Suprapubic skin (tissue), 4 donors: Measurements from ENCODE around the gene CCDC87. TPM values are rescaled to one million over a fixed set of nuclear protein-coding genes. Genes with fewer than 3 reads are reported as not detected.
"Not testable (repeated sequence)": the region's sequence is repeated elsewhere in the genome, so short reads cannot be mapped to it uniquely, and the experiment has no call there.

Experiments used
- DNase-seq, 2 donors: peaks; one replicate each; pipeline ENCODE4 v3.0.0-alpha.2; 2019; ENCODE audit warnings: low spot score in 2 of 2
- H3K27ac ChIP-seq: fragments of 200-600 bp; sonication (generic); one replicate; pipeline ENCODE4 v1.5.1; 2019
- H3K27me3 ChIP-seq: fragments of 200-600 bp; sonication (generic); one replicate; pipeline ENCODE4 v1.5.1; 2019
- H3K36me3 ChIP-seq: fragments of 200-600 bp; sonication (generic); one replicate; pipeline ENCODE4 v1.5.1; 2019
- H3K4me1 ChIP-seq: fragments of 200-600 bp; sonication (generic); one replicate; pipeline ENCODE4 v1.5.1; 2019
- H3K4me3 ChIP-seq: fragments of 200-600 bp; sonication (generic); one replicate; pipeline ENCODE4 v1.5.1; 2019; ENCODE audit warnings: mild to moderate bottlenecking
- H3K9me3 ChIP-seq: fragments of 200-600 bp; sonication (generic); one replicate; pipeline ENCODE4 v1.5.1; 2019
- CTCF ChIP-seq, 2 donors: fragments of 200-600 bp in 1 of 2; fragments of 450-650 bp in 1 of 2; sonication (generic) in 1 of 2; IDR thresholded peaks; one replicate each; pipeline ENCODE4 v1.5.1; 2016 to 2019; ENCODE audit warnings: antibody characterized with exemption in 2 of 2, mild to moderate bottlenecking in 1 of 2, moderate library complexity in 1 of 2
- EP300 ChIP-seq: sonication (generic); formaldehyde crosslinking; IDR thresholded peaks from one replicate; pipeline ENCODE4 v1.6.1; 2017; ENCODE audit warnings: antibody characterized with exemption
- POLR2A ChIP-seq, 2 donors: fragments of 450-650 bp; IDR thresholded peaks; one replicate each; pipeline ENCODE4 v1.6.1; 2017; ENCODE audit warnings: antibody characterized with exemption in 2 of 2, mild to moderate bottlenecking in 2 of 2, moderate library complexity in 2 of 2
- POLR2AphosphoS5 ChIP-seq, 3 donors: sonication (generic); formaldehyde crosslinking; IDR thresholded peaks; one replicate each; pipeline ENCODE4 v1.6.1; 2017; ENCODE audit warnings: antibody characterized with exemption in 3 of 3
- WGBS: methylation state at CpG from one replicate; pipeline ENCODE4 v1.1.5; 2018; 5-methylcytosine and 5-hydroxymethylcytosine counted together
- total RNA-seq, 4 donors: library from RNA; depleted of rRNA; stranded (reverse); fragments of >200 nt; gene quantifications; one replicate each; pipeline ENCODE4 v1.1.0, GENCODE V29; 2016

CCDC87 gene
- total RNA-seq, 4 donors from 2014 or later: 0.30 to 0.55 TPM; not detected in 2

GRCh38 chr11:66545701-66546367, 47.0 kb downstream of the CCDC87 start, which contains the start of gene ZDHHC24:
Gene ZDHHC24, minus strand, starts transcription at chr11:66546048. Its CDS starts 45 bp downstream, at chr11:66546003.
- H3K36me3 ChIP-seq: peaks cover 22% of the 10 kb centered on the region
- WGBS: 0% methylated on average over 26 of the region's 71 CpGs
- peak within 1 kb of the TSS; percentile 73 for H3K4me3 ChIP-seq
- no peak for TF ChIP-seq EP300
- peak in 1 of 2 donors; percentile 36 for TF ChIP-seq POLR2A (IDR thresholded peaks at IDR 0.05)
- TF ChIP-seq POLR2AphosphoS5 (IDR thresholded peaks at IDR 0.05): peak in 1 of 3 donors; percentile 87
- peaks cover 36% of the 10 kb centered on the region for H3K4me1 ChIP-seq
- H3K27me3 ChIP-seq: no peaks in the 10 kb centered on the region
- H3K27ac ChIP-seq: peak within 1 kb of the TSS; percentile 53
- DNase-seq: peak; percentile 97 to 98
- H3K9me3 ChIP-seq: no peaks in the 10 kb centered on the region

GRCh38 chr11:66544952-66545351, 47.9 kb downstream of the CCDC87 start:
- DNase-seq, H3K9me3 ChIP-seq, H3K27ac ChIP-seq, H3K27me3 ChIP-seq: not testable (repeated sequence)
- WGBS: 64% methylated on average over 14 of the region's 14 CpGs
- peaks cover 36% of the 10 kb centered on the region for H3K4me1 ChIP-seq
- peaks cover 22% of the 10 kb centered on the region for H3K36me3 ChIP-seq
- peak overlapping the region; percentile 73 for H3K4me3 ChIP-seq

- no peak for DNase-seq
These were observed 49.4 kb downstream of the CCDC87 start for GRCh38 chr11:66543263-66544107.

GRCh38 chr11:66542362-66542761, 50.5 kb downstream of the CCDC87 start:
- WGBS: 72% methylated on average over 10 of the region's 10 CpGs
- Histone ChIP-seq H3K4me1 (peaks cover 36% of the 10 kb centered on the region), H3K9me3 (no peaks in the 10 kb centered on the region), H3K27ac (no peak overlapping the region), H3K36me3 (peaks cover 43% of the 10 kb centered on the region), H3K27me3 (no peaks in the 10 kb centered on the region), H3K4me3 (no peak overlapping the region)
- DNase-seq: no peak
- TF ChIP-seq CTCF (IDR thresholded peaks at IDR 0.05): no peak
- no peak for TF ChIP-seq POLR2A (IDR thresholded peaks at IDR 0.05)
- no peak for TF ChIP-seq POLR2AphosphoS5 (IDR thresholded peaks at IDR 0.05)
- no peak for TF ChIP-seq EP300

More at GRCh38 chr11:66543263-66544107, 49.4 kb downstream of the CCDC87 start:
- Histone ChIP-seq H3K27ac (no peak overlapping the region), H3K36me3 (peaks cover 33% of the 10 kb centered on the region), H3K4me3 (no peak overlapping the region), H3K9me3 (no peaks in the 10 kb centered on the region), H3K4me1 (peaks cover 36% of the 10 kb centered on the region), H3K27me3 (no peaks in the 10 kb centered on the region)
- no peak for TF ChIP-seq POLR2AphosphoS5 (IDR thresholded peaks at IDR 0.05)
- TF ChIP-seq POLR2A (IDR thresholded peaks at IDR 0.05): no peak
- TF ChIP-seq EP300: no peak
- TF ChIP-seq CTCF (IDR thresholded peaks at IDR 0.05): no peak
- 53% methylated on average over 10 of the region's 26 CpGs for WGBS

GRCh38 chr11:66541892-66542291, 51.0 kb downstream of the CCDC87 start:
- 75% methylated on average over 4 of the region's 4 CpGs for WGBS
- H3K9me3 ChIP-seq: no peaks in the 10 kb centered on the region
- H3K27ac ChIP-seq: no peak overlapping the region
- TF ChIP-seq EP300: no peak
- TF ChIP-seq POLR2A (IDR thresholded peaks at IDR 0.05): no peak
- peaks cover 47% of the 10 kb centered on the region for H3K36me3 ChIP-seq
- H3K4me1 ChIP-seq: peaks cover 36% of the 10 kb centered on the region
- no peak overlapping the region for H3K4me3 ChIP-seq
- DNase-seq: no peak
- no peaks in the 10 kb centered on the region for H3K27me3 ChIP-seq

GRCh38 chr11:66540598-66540997, 52.3 kb downstream of the CCDC87 start:
- peaks cover 29% of the 10 kb centered on the region for H3K4me1 ChIP-seq
- not testable (repeated sequence) for DNase-seq, H3K27me3 ChIP-seq, H3K4me3 ChIP-seq, H3K27ac ChIP-seq, H3K9me3 ChIP-seq
- 82% methylated on average over 8 of the region's 8 CpGs for WGBS
- H3K36me3 ChIP-seq: peaks cover 60% of the 10 kb centered on the region

Other genes with a start within 250 kb of the CCDC87 start
- gene BRMS1, start 248.0 kb downstream of the CCDC87 start, total RNA-seq: 10 to 100 TPM; 45.7 to 60.3 (median 57.3) TPM
- 10 to 100 TPM; 14.4 to 31.9 (median 20.6) TPM for gene B4GAT1, start 245.4 kb downstream of the CCDC87 start, total RNA-seq
- gene SLC29A2, start 221.3 kb downstream of the CCDC87 start, total RNA-seq: 1 to 10 TPM; 2.2 to 4.7 (median 3.9) TPM
- gene NPAS4, start 172.0 kb downstream of the CCDC87 start, total RNA-seq: not detected
- 10 to 100 TPM; 22.0 to 42.0 (median 28.0) TPM for gene MRPL11, start 154.2 kb downstream of the CCDC87 start, total RNA-seq
- 10 to 100 TPM; 19.0 to 23.4 (median 20.5) TPM for gene PELI3, start 126.2 kb downstream of the CCDC87 start, total RNA-seq
- 10 to 100 TPM; 12.2 to 23.0 (median 22.2) TPM for gene DPP3, start 112.6 kb downstream of the CCDC87 start, total RNA-seq
- 10 to 100 TPM; 35.5 to 85.2 (median 57.0) TPM for gene BBS1, start 82.4 kb downstream of the CCDC87 start, total RNA-seq
- gene ZDHHC24, start 47.0 kb downstream of the CCDC87 start, total RNA-seq: 10 to 100 TPM; 13.9 to 37.2 (median 15.3) TPM
- not detected for gene ACTN3, start 46.2 kb downstream of the CCDC87 start, total RNA-seq
- 100 to 1,000 TPM in 1 of 4 donors, 10 to 100 TPM in 3; 61.6 to 114 (median 83.2) TPM for gene CTSF, start 24.5 kb downstream of the CCDC87 start, total RNA-seq
- gene CCS, start 122 bp upstream of the CCDC87 start, total RNA-seq: 10 to 100 TPM; 14.1 to 36.3 (median 20.2) TPM
- 10 to 100 TPM; 53.2 to 96.1 (median 84.5) TPM for gene RBM14, start 23.6 kb upstream of the CCDC87 start, total RNA-seq
- 10 to 100 TPM; 82.5 to 100.0 (median 91.4) TPM for gene RBM4, start 45.6 kb upstream of the CCDC87 start, total RNA-seq
- gene RBM4B, start 84.8 kb upstream of the CCDC87 start, total RNA-seq: 10 to 100 TPM; 16.7 to 27.1 (median 22.0) TPM
- 100 to 1,000 TPM; 337 to 544 (median 450) TPM for gene SPTBN2, start 136.2 kb upstream of the CCDC87 start, total RNA-seq